WTC11 (cell line): ENCODE measurements around the gene KSR1. TPM values are rescaled to one million over a fixed set of nuclear protein-coding genes. Genes with fewer than 3 reads are reported as not detected.

Experiments used
- ATAC-seq: fragments of 200-7000 bp; cut with Tn5 transposase; 2 replicates; pipeline ENCODE4 v1.10.0; 2021; ENCODE audit warnings: mild to moderate bottlenecking, moderate library complexity
- CTCF ChIA-PET: fragments of 300-600 bp; sonication (Branson Sonifier 250); formaldehyde crosslinking; loops from one replicate; lab custom pipeline; 2021; ENCODE audit warnings: antibody characterized with exemption; lab: Charles Lee
- POLR2A ChIA-PET: fragments of 350-600 bp; sonication (Branson Sonifier 250); formaldehyde crosslinking; loops from one replicate; lab custom pipeline; 2021; ENCODE audit warnings: antibody characterized with exemption; lab: Charles Lee
- DNase-seq: peaks from one replicate; pipeline ENCODE4 v3.0.0; 2021; ENCODE audit warnings: low spot score
- H3K27ac Mint-ChIP-seq: 2 replicates; pipeline ENCODE4 v1.8.0; 2021; ENCODE audit warnings: mixed read lengths
- H3K27me3 Mint-ChIP-seq: 2 replicates; pipeline ENCODE4 v1.8.0; 2021; ENCODE audit warnings: low read depth, mild to moderate bottlenecking, moderate library complexity, mixed read lengths
- H3K36me3 Mint-ChIP-seq: 2 replicates; pipeline ENCODE4 v1.8.0; 2021; ENCODE audit warnings: mixed read lengths
- H3K4me1 Mint-ChIP-seq: 2 replicates; pipeline ENCODE4 v1.8.0; 2022; ENCODE audit warnings: mixed read lengths
- H3K4me3 Mint-ChIP-seq: 2 replicates; pipeline ENCODE4 v1.8.0; 2021; ENCODE audit warnings: mild to moderate bottlenecking, moderate library complexity, mixed read lengths
- H3K9me3 Mint-ChIP-seq: 2 replicates; pipeline ENCODE4 v1.8.0; 2021; ENCODE audit warnings: mixed read lengths
- ATF6 ChIP-seq: sonication (generic); formaldehyde crosslinking; IDR thresholded peaks from 2 replicates; pipeline ENCODE4 v1.8.1; 2023; ENCODE audit warnings: mild to moderate bottlenecking, missing genetic modification reagents
- CBFB ChIP-seq: sonication (generic); formaldehyde crosslinking; IDR thresholded peaks from 2 replicates; pipeline ENCODE4 v1.8.1; 2022; ENCODE audit warnings: mild to moderate bottlenecking, low read depth, missing genetic modification reagents
- FOXK1 ChIP-seq: sonication (generic); formaldehyde crosslinking; IDR thresholded peaks from 2 replicates; pipeline ENCODE4 v1.8.0; 2022; ENCODE audit warnings: mild to moderate bottlenecking, moderate library complexity, missing genetic modification reagents
- FOXP1 ChIP-seq: sonication (generic); formaldehyde crosslinking; IDR thresholded peaks from 2 replicates; pipeline ENCODE4 v1.8.0; 2022; ENCODE audit warnings: missing genetic modification reagents, mild to moderate bottlenecking, moderate library complexity, borderline replicate concordance
- IRF2 ChIP-seq: sonication (generic); formaldehyde crosslinking; IDR thresholded peaks from 2 replicates; pipeline ENCODE4 v1.8.0; 2022; ENCODE audit warnings: low read depth, missing genetic modification reagents, borderline replicate concordance
- JUN ChIP-seq: sonication (generic); formaldehyde crosslinking; IDR thresholded peaks from 2 replicates; pipeline ENCODE4 v1.8.0; 2023; ENCODE audit warnings: mild to moderate bottlenecking, missing genetic modification reagents
- KAT7 ChIP-seq: sonication (generic); formaldehyde crosslinking; IDR thresholded peaks from 2 replicates; pipeline ENCODE4 v1.8.1; 2023; ENCODE audit warnings: missing genetic modification reagents, mild to moderate bottlenecking, borderline replicate concordance
- MAX ChIP-seq: sonication (generic); formaldehyde crosslinking; IDR thresholded peaks from 2 replicates; pipeline ENCODE4 v1.8.0; 2022; ENCODE audit warnings: mild to moderate bottlenecking, missing genetic modification reagents
- NFYB ChIP-seq: sonication (generic); formaldehyde crosslinking; conservative IDR thresholded peaks from 2 replicates; pipeline ENCODE4 v1.8.0; 2022; ENCODE audit warnings: low read depth, missing genetic modification reagents
- RELA ChIP-seq: sonication (generic); formaldehyde crosslinking; IDR thresholded peaks from 2 replicates; pipeline ENCODE4 v1.8.1; 2022; ENCODE audit warnings: missing genetic modification reagents, mild to moderate bottlenecking, borderline replicate concordance
- SOX15 ChIP-seq: fragments of 250-450 bp; sonication (Bioruptor Pico); IDR thresholded peaks from 2 replicates; pipeline ENCODE4 v1.9.0; 2021; ENCODE audit warnings: mild to moderate bottlenecking
- TCF7 ChIP-seq: sonication (generic); formaldehyde crosslinking; IDR thresholded peaks from 2 replicates; pipeline ENCODE4 v1.8.0; 2022; ENCODE audit warnings: mild to moderate bottlenecking, low read depth, missing genetic modification reagents, moderate library complexity
- ZBTB21 ChIP-seq: sonication (generic); formaldehyde crosslinking; IDR thresholded peaks from 2 replicates; pipeline ENCODE4 v1.8.1; 2023; ENCODE audit warnings: mild to moderate bottlenecking, missing genetic modification reagents, borderline replicate concordance
- ZBTB43 ChIP-seq: sonication (generic); formaldehyde crosslinking; IDR thresholded peaks from 2 replicates; pipeline ENCODE4 v1.8.1; 2023; ENCODE audit warnings: mild to moderate bottlenecking, missing genetic modification reagents
- ZMAT4 ChIP-seq: fragments of 250-450 bp; sonication (Bioruptor Pico); IDR thresholded peaks from 2 replicates; pipeline ENCODE4 v1.9.0; 2021; ENCODE audit warnings: mild to moderate bottlenecking
- ZNF121 ChIP-seq: sonication (generic); formaldehyde crosslinking; IDR thresholded peaks from 2 replicates; pipeline ENCODE4 v1.8.0; 2023; ENCODE audit warnings: missing genetic modification reagents
- ZNF219 ChIP-seq: sonication (generic); formaldehyde crosslinking; IDR thresholded peaks from 2 replicates; pipeline ENCODE4 v1.8.0; 2023; ENCODE audit warnings: missing genetic modification reagents, mild to moderate bottlenecking, borderline replicate concordance
- ZNF263 ChIP-seq: sonication (generic); formaldehyde crosslinking; IDR thresholded peaks from 2 replicates; pipeline ENCODE4 v1.8.1; 2022; ENCODE audit warnings: low read depth, mild to moderate bottlenecking, moderate library complexity, missing genetic modification reagents
- ZNF423 ChIP-seq: fragments of 250-450 bp; sonication (Bioruptor Pico); IDR thresholded peaks from 2 replicates; pipeline ENCODE4 v2.1.2; 2022; ENCODE audit warnings: mild to moderate bottlenecking, moderate library complexity
- ZNF425 ChIP-seq: fragments of 250-450 bp; sonication (Bioruptor Pico); conservative IDR thresholded peaks from 2 replicates; pipeline ENCODE4 v1.9.0; 2021; ENCODE audit warnings: mild to moderate bottlenecking
- ZNF512 ChIP-seq: sonication (generic); formaldehyde crosslinking; IDR thresholded peaks from 2 replicates; pipeline ENCODE4 v1.8.1; 2022; ENCODE audit warnings: missing genetic modification reagents, borderline replicate concordance
- ZNF532 ChIP-seq: fragments of 250-450 bp; sonication (Bioruptor Pico); IDR thresholded peaks from 2 replicates; pipeline ENCODE4 v1.9.0; 2021; ENCODE audit warnings: mild to moderate bottlenecking, borderline replicate concordance
- total RNA-seq: library from RNA; stranded (reverse); gene quantifications from 3 replicates; pipeline ENCODE4 v1.2.3, GENCODE V29; 2021

KSR1 gene
- total RNA-seq, 1 experiment from 2014 or later, result 45.5 TPM

GRCh38 chr17:27497696-27498095, 41.4 kb downstream of the KSR1 start:
- Mint-ChIP-seq H3K36me3 (peaks cover 36% of the 10 kb centered on the region), H3K9me3 (peaks cover 26% of the 10 kb centered on the region), H3K4me1 (peaks cover 54% of the 10 kb centered on the region), H3K27ac (no peak overlapping the region), H3K4me3 (no peak overlapping the region), H3K27me3 (no peaks in the 10 kb centered on the region)
- POLR2A ChIA-PET, result no interaction called here
- CTCF ChIA-PET, result interaction anchor here (0.8 to 2.1 kb wide), 2 partner anchors 102 kb away, joined by 3 to 6 read pairs; no protein-coding TSS in a partner anchor
- DNase-seq (no peak), ATAC-seq (no peak)
- no peak for TF ChIP-seq ZMAT4 (CRISPR knock-in tag)
- no peak for TF ChIP-seq SOX15 (CRISPR knock-in tag)
- no peak for TF ChIP-seq ZNF532 (CRISPR knock-in tag)
- no peak for TF ChIP-seq FOXP1
- no peak for TF ChIP-seq ZNF219 (CRISPR knock-in tag)
- no peak for TF ChIP-seq NFYB
- TF ChIP-seq ZNF121 (CRISPR knock-in tag), result no peak
- TF ChIP-seq CBFB (CRISPR knock-in tag), result no peak
- TF ChIP-seq TCF7 (CRISPR knock-in tag), result no peak
- no peak for TF ChIP-seq JUN (CRISPR knock-in tag)
- no peak for TF ChIP-seq ZNF512 (CRISPR knock-in tag)

- no peaks in the 10 kb centered on the region for H3K27me3 Mint-ChIP-seq
- H3K4me1 Mint-ChIP-seq, result peaks cover 45% of the 10 kb centered on the region
- H3K36me3 Mint-ChIP-seq, result peaks cover 44% of the 10 kb centered on the region
- H3K9me3 Mint-ChIP-seq, result peaks cover 32% of the 10 kb centered on the region
- ChIA-PET POLR2A (no interaction called here), CTCF (interaction anchor here (0.8 kb wide), 1 partner anchor 101 kb away, joined by 3 read pairs; no protein-coding TSS in a partner anchor)
- H3K4me3 Mint-ChIP-seq, result no peak overlapping the region
- no peak overlapping the region for H3K27ac Mint-ChIP-seq
- ATAC-seq (no peak), DNase-seq (no peak)
- TF ChIP-seq MAX (CRISPR knock-in tag) (no peak), SOX15 (CRISPR knock-in tag) (no peak), RELA (no peak), ZMAT4 (CRISPR knock-in tag) (no peak), ATF6 (CRISPR knock-in tag) (no peak), IRF2 (no peak), ZNF425 (CRISPR knock-in tag) (no peak), ZBTB21 (CRISPR knock-in tag) (no peak), FOXK1 (no peak), ZNF263 (CRISPR knock-in tag) (no peak), ZBTB43 (CRISPR knock-in tag) (no peak), ZNF423 (CRISPR knock-in tag) (no peak), KAT7 (no peak)
Observed at GRCh38 chr17:27498615-27499309, 42.5 kb downstream of the KSR1 start.
